Smooth muscle cell (in vitro differentiated cells): ENCODE data around the gene OR10D3. TPM values are rescaled to one million over a fixed set of nuclear protein-coding genes. Genes with fewer than 3 reads are reported as not detected.

Experiments
- DNase-seq: peaks from one replicate; lab custom pipeline; 2025; ENCODE audit not compliant: unreplicated experiment; lab: John Stamatoyannopoulos, UW
- H2AFZ ChIP-seq: fragments of 200-600 bp; sonication (generic); 2 replicates; pipeline ENCODE4 v1.6.0; 2016; ENCODE audit warnings: antibody characterized with exemption, low read depth, mild to moderate bottlenecking
- H3F3A ChIP-seq: fragments of 200-600 bp; sonication (generic); 2 replicates; pipeline ENCODE4 v1.6.0; 2017; ENCODE audit warnings: antibody characterized with exemption, low read depth
- H3K27ac ChIP-seq: fragments of 200-600 bp; sonication (generic); 2 replicates; pipeline ENCODE4 v1.5.1; 2016; ENCODE audit warnings: low read depth, mild to moderate bottlenecking
- H3K27me3 ChIP-seq: fragments of 200-600 bp; sonication (generic); 2 replicates; pipeline ENCODE4 v1.6.1; 2016; ENCODE audit warnings: low read depth, mild to moderate bottlenecking
- H3K36me3 ChIP-seq: fragments of 200-600 bp; sonication (generic); 2 replicates; pipeline ENCODE4 v1.5.1; 2016; ENCODE audit warnings: low read depth
- H3K4me1 ChIP-seq: fragments of 200-600 bp; sonication (generic); 2 replicates; pipeline ENCODE4 v1.5.1; 2016; ENCODE audit warnings: low read depth
- H3K4me2 ChIP-seq: fragments of 200-600 bp; sonication (generic); 2 replicates; pipeline ENCODE4 v1.6.0; 2016; ENCODE audit warnings: mild to moderate bottlenecking
- H3K4me3 ChIP-seq: fragments of 200-600 bp; sonication (generic); 2 replicates; pipeline ENCODE4 v1.5.1; 2016; ENCODE audit warnings: mild to moderate bottlenecking
- H3K79me2 ChIP-seq: fragments of 200-600 bp; sonication (generic); 2 replicates; pipeline ENCODE4 v1.6.0; 2016; ENCODE audit warnings: low read depth, mild to moderate bottlenecking
- H3K9ac ChIP-seq: fragments of 200-600 bp; sonication (generic); 2 replicates; pipeline ENCODE4 v1.6.0; 2016; ENCODE audit warnings: low read depth
- H3K9me3 ChIP-seq: fragments of 200-600 bp; sonication (generic); replicated peaks from 2 replicates; pipeline ENCODE4 v1.5.1; 2016; ENCODE audit warnings: low read depth
- H4K20me1 ChIP-seq: fragments of 200-600 bp; sonication (generic); 2 replicates; pipeline ENCODE4 v1.6.0; 2016; ENCODE audit warnings: low read depth
- WGBS: methylation state at CpG from one replicate; pipeline ENCODE4 v1.1.7; 2016; ENCODE audit warnings: low lambda C conversion rate; 5-methylcytosine and 5-hydroxymethylcytosine counted together
- polyA plus RNA-seq: library from polyadenylated mRNA; unstranded; fragments of >200 nt; fragmentation: Nextera tagmentation; extraction: Ambion mirVana; gene quantifications from 2 replicates; pipeline ENCODE4 v1.2.1, GENCODE V29; 2016
- total RNA-seq: library from RNA; depleted of rRNA; stranded (reverse); fragments of >200 nt; gene quantifications from 2 replicates; pipeline ENCODE4 v1.2.3, GENCODE V29; 2014
- TF ChIP-seq, protein P1 (sequence below): fragments of 200-600 bp; sonication (generic); IDR thresholded peaks from 2 replicates; pipeline ENCODE4 v1.5.1; 2017; ENCODE audit warnings: borderline replicate concordance, mild to moderate bottlenecking, antibody characterized with exemption; ENCODE audit not compliant: insufficient read depth, poor library complexity, severe bottlenecking

OR10D3 gene, protein sequence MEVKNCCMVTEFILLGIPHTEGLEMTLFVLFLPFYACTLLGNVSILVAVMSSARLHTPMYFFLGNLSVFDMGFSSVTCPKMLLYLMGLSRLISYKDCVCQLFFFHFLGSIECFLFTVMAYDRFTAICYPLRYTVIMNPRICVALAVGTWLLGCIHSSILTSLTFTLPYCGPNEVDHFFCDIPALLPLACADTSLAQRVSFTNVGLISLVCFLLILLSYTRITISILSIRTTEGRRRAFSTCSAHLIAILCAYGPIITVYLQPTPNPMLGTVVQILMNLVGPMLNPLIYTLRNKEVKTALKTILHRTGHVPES
- total RNA-seq (not detected in 2 replicates), polyA plus RNA-seq (not detected in 2 replicates)

DNA sequence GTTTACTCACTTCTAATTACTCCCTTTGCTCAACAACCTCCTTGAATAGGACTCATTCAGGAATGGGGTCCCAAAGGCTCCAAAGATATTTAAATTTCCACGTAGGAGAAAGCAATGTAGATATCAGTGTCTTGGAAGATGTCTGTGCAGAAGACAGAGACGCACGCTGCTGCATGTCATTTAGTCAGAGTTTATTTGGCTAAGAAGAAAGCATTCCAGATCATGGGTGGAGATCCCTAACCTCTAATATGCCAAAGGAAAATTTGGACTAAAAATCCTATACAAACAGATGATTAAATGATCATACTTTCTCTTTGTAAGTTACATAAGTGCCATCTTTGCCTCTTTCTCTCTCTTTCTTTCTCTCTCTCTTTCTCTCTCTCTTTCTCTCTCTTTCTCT is at the start of gene OR10D3:
TSS of gene OR10D3 (plus strand) at position 278 of the 400 bp plus-strand sequence. CDS start 1,925 bp downstream, outside the sequence.
- Histone ChIP-seq H3K79me2 (no peaks in the 10 kb centered on the region), H3K27me3 (no peaks in the 10 kb centered on the region)

DNA sequence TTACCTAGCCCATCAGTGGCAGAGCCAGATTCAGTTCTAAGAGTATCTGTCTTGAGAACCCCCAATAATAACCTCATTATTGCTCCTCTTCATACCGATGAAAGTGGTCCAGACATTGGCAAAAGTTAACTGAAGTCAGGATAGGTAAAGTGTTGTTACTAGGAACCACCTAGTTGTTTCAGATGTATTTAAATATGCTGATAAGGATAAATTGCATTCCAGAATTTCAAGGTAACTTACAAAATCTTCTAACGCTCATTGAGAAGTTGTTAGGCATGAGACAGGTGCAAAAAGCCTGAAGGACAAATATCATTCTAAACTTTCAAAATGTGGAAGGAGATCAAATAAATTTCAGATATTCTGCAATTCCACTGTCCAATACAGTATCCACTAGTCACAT is 40.1 kb upstream of the OR10D3 start:
- 93% methylated on average over 2 of the region's 2 CpGs for WGBS
- Histone ChIP-seq H3F3A (no peaks in the 10 kb centered on the region), H4K20me1 (no peaks in the 10 kb centered on the region), H3K9ac (no peak overlapping the region), H3K27me3 (no peaks in the 10 kb centered on the region), H3K9me3 (peaks cover 9% of the 10 kb centered on the region), H3K36me3 (peaks cover 3% of the 10 kb centered on the region), H3K79me2 (no peaks in the 10 kb centered on the region), H3K4me2 (no peak overlapping the region), H3K27ac (no peak overlapping the region), H3K4me1 (no peaks in the 10 kb centered on the region), H2AFZ (no peak overlapping the region), H3K4me3 (no peak overlapping the region)
- no peak for DNase-seq
- TF ChIP-seq, protein P1, sequence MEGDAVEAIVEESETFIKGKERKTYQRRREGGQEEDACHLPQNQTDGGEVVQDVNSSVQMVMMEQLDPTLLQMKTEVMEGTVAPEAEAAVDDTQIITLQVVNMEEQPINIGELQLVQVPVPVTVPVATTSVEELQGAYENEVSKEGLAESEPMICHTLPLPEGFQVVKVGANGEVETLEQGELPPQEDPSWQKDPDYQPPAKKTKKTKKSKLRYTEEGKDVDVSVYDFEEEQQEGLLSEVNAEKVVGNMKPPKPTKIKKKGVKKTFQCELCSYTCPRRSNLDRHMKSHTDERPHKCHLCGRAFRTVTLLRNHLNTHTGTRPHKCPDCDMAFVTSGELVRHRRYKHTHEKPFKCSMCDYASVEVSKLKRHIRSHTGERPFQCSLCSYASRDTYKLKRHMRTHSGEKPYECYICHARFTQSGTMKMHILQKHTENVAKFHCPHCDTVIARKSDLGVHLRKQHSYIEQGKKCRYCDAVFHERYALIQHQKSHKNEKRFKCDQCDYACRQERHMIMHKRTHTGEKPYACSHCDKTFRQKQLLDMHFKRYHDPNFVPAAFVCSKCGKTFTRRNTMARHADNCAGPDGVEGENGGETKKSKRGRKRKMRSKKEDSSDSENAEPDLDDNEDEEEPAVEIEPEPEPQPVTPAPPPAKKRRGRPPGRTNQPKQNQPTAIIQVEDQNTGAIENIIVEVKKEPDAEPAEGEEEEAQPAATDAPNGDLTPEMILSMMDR: no peak

More for the DNA sequence above, at the start of gene OR10D3:
- no peaks in the 10 kb centered on the region for H3K9me3 ChIP-seq
- no peaks in the 10 kb centered on the region for H3K4me1 ChIP-seq
- H3K27ac ChIP-seq: no peak within 1 kb of the TSS
- WGBS: 57% methylated on average over 3 of the region's 3 CpGs
- no peaks in the 10 kb centered on the region for H4K20me1 ChIP-seq
- no peak within 1 kb of the TSS for H3K4me3 ChIP-seq
- no peaks in the 10 kb centered on the region for H3K36me3 ChIP-seq
- DNase-seq: no peak
- no peak within 1 kb of the TSS for H3K4me2 ChIP-seq
- TF ChIP-seq, protein P1: no peak
- no peak within 1 kb of the TSS for H3K9ac ChIP-seq
- H3F3A ChIP-seq: no peaks in the 10 kb centered on the region
- H2AFZ ChIP-seq: no peak within 1 kb of the TSS

DNA sequence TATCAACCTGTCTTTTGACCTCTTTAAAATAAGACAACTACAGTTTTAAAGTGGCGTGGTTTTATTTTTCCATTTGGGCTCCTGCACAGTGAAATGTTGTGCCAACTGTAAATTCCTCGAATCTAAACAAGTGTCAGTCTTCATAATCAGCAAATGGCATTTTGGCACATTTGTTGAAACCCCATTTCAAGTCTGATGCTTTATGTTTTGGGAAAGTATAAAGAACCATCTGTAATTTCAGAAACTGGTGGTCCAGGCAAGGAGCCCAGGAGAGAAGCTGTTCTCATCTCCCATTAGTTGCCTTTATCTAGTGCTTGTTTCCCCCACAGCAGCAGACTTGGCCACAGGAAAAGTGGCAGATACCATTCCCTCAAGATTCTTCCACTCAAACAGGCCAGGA is 35.2 kb upstream of the OR10D3 start:
- no peak overlapping the region for H3K4me2 ChIP-seq
- H3K27me3 ChIP-seq: no peaks in the 10 kb centered on the region
- DNase-seq: no peak
- no peaks in the 10 kb centered on the region for H3K9me3 ChIP-seq
- H3K4me3 ChIP-seq: no peak overlapping the region
- H3K36me3 ChIP-seq: no peaks in the 10 kb centered on the region
- WGBS: 97% methylated on average over 2 of the region's 2 CpGs
- H2AFZ ChIP-seq: no peak overlapping the region
- H3K27ac ChIP-seq: no peak overlapping the region
- no peaks in the 10 kb centered on the region for H4K20me1 ChIP-seq
- no peaks in the 10 kb centered on the region for H3K79me2 ChIP-seq
- no peaks in the 10 kb centered on the region for H3F3A ChIP-seq
- no peak overlapping the region for H3K9ac ChIP-seq
- TF ChIP-seq, protein P1: no peak
- no peaks in the 10 kb centered on the region for H3K4me1 ChIP-seq

DNA sequence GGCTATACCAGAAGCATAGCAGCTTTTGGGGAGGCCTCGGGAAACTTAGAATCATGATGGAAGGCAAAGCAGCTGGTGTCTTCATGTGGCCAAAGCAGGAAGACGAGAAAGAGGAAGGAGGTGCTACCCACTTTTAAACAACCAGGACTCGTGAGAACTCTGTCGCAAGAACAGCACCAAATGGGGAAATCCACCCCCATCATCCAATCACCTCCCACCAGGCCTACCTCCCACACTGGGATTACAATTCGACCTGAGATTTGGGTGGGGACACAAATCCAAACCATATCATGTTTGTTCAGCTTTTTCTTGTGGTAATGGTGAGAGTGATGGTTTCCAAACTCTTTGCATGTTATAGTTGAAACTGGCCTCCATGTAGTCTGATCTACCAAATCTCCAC is 32.5 kb upstream of the OR10D3 start:
- Histone ChIP-seq H3K36me3 (no peaks in the 10 kb centered on the region), H4K20me1 (no peaks in the 10 kb centered on the region), H3K9ac (no peak overlapping the region), H3K4me2 (no peak overlapping the region), H3K27ac (no peak overlapping the region), H3K4me3 (no peak overlapping the region), H3F3A (no peaks in the 10 kb centered on the region), H3K4me1 (no peaks in the 10 kb centered on the region), H3K27me3 (peaks cover 2% of the 10 kb centered on the region), H3K9me3 (no peaks in the 10 kb centered on the region), H3K79me2 (no peaks in the 10 kb centered on the region), H2AFZ (no peak overlapping the region)
- WGBS: 80% methylated on average over 5 of the region's 5 CpGs
- TF ChIP-seq, protein P1: no peak
- no peak for DNase-seq
